HG02870 (cell line): Measurements from ENCODE around the gene CDCA8.

Experiments used
- ATAC-seq: cut with Tn5 transposase; IDR thresholded peaks from one replicate; pipeline ENCODE4 v1.9.1; 2021; ENCODE audit warnings: mild to moderate bottlenecking, moderate library complexity; ENCODE audit not compliant: unreplicated experiment

Gene CDCA8

DNA sequence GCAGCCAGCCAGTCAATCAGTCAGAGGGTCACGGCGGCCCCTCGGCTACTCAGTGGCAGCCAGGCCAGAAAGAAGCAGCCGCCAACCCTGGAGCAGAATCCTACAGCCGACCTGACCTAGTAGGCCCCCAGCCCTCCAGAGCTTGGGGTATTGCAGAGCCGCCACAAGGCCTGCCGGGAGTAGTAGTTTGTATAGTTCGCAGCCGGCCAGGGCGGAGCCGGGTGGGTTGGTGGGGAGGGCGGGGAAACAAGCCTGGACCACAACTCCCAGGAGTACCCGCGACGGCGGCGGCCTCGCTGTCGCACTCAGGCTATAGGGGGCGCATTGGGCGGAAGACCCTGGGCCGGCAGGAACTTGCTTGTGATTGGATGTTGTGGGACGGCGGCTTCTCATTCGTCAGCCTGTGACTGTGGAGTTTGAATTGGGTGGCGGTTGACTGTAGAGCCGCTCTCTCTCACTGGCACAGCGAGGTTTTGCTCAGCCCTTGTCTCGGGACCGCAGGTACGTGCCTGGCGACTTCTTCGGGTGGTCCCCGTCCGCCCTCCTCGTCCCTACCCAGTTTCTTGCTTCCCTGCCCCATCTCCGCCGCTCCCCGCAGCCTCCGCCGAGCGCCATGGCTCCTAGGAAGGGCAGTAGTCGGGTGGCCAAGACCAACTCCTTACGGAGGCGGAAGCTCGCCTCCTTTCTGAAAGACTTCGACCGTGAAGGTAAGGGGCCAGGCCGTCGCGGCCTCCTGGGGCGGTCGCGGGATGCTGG is at the start of gene CDCA8:
Gene CDCA8, plus strand, starts transcription at position 439 of the 756 bp plus-strand sequence. Its CDS starts 175 bp downstream, at position 614.
- peak; percentile 84 for ATAC-seq

DNA sequence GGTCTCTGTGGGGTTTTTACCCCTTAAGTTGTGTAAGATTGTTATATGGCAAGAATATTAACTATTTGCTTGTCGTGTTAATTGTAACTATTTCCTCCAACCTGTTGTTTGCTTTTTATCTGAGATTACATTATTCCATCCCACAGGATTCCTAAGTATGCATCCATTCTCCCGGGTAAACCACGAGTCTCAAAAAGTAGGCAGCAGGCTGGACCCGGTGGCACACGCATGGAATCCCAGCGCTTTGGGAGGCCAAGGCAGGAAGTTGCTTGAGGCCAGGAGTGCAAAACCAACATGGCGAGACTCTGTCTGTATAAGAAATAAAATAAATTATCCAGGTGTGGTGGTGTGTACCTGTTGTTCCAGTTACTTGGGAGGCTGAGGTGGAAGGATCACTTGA is 45.0 kb upstream of the CDCA8 start:
- no peak for ATAC-seq

DNA sequence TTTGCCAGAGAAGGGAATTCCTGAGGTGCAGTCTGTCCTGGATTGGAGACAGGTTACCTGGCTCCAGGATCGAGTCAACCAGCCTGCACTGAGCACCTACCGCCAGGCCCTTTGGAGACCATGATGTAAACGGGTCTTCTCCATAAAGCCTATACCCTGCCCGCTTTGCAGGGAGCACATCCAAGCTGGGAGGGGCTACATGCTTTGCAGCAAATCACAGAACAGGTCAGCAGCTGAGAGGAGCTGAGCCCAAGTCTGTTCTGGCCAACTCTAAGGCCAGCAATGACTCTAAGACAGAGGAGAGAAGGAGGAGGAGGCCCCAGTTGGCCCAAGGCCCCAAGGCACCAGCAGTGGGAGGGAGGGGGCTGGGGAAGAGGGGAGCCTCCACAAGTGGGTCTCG is 42.1 kb upstream of the CDCA8 start:
- ATAC-seq = no peak

DNA sequence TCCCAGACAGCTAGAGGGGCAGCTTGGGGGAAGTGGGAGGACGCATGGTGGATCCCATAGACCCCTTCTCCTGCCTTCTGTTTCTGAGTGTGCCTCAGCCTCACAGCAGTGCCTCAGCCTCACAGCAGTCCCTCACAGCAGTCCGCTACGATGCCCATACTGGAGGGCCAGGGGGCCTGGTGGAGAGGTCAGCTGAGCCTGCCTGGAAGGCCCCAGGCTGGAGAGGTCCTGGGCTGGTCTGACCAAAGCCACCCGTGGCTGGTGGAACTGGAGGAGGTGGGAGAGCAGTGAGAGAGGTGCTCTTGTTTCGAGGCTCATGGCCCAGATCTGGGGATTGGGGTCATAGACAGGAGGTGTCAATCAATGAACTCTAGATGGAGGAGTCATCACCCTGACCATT is 41.6 kb upstream of the CDCA8 start:
- no peak for ATAC-seq

DNA sequence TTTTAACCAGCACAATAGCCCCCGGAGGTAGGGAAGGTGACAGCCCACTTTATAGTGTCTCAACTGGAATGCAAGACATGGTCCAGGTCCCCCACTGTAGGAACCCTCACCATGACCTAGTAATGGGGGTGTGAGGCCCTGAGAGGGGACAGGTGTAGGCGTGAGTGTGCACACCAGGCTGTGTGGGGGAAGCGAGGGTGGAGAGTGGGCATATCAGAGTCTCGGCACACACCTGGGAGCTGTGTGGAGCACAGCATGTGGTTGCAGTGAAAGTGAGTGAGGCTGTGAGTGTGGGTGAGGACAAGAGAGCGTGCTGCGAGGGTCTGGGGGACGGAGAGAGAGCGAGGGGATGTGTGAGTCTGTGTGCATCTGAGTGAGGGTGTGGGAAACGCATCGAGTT is 40.5 kb upstream of the CDCA8 start:
- no peak for ATAC-seq

DNA sequence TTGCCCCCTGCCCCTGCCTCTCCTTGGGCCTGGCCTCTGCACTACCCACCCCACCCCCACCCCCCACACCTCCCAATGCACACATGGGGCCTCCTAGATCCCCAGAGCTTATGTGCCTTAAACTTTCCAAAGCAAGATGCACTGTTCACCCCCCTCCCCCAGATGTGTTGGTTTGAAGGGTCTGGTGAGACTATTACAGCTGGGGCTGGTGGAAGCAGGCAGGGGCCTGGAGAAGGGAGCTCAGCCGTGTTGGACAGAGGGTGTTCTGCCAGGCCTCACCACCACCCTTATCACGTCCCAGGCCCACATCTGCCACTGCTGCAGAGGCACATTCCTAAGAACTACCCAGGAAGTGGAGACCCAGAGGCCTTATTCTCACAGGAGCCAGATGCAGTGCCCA is 39.3 kb upstream of the CDCA8 start:
- ATAC-seq = no peak

DNA sequence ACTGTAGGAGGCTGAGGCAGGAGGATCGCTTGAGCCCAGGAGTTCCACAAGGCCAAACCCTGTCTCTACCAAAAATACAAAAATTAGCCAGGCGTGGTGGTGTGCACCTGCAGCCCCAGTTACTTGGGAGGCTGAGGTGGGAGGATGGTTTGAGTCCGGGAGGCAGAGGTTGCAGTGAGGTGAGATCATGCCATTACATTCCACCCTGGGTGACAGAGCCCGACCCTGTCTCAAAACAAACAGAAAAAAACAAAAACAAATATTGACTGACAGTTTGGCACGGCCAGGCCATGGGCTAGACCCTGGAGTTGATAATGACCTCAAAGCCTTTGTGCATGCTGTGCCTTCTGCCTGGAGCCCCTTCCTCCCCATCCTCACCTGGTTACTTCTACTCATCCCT is 38.4 kb upstream of the CDCA8 start:
- no peak for ATAC-seq

DNA sequence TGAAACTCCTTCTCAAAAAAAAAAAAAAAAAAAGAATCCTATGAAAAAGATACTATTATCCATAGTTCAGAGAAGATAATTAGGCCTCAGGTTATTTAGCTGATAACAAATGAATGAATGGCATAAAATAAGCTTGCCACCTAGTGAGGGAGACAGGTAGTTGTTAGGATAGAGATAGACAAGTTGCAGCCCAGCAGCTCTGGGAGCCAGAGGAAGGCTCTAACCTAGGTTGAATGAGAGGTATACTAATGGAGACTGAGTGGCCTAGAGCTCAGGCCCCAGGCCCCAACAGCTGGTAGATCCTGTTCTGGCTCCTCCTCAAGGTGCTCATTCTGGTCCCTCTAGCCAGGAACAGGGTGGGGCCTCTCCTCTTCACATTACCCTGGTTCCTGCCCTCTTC is 37.0 kb upstream of the CDCA8 start:
- no peak for ATAC-seq

DNA sequence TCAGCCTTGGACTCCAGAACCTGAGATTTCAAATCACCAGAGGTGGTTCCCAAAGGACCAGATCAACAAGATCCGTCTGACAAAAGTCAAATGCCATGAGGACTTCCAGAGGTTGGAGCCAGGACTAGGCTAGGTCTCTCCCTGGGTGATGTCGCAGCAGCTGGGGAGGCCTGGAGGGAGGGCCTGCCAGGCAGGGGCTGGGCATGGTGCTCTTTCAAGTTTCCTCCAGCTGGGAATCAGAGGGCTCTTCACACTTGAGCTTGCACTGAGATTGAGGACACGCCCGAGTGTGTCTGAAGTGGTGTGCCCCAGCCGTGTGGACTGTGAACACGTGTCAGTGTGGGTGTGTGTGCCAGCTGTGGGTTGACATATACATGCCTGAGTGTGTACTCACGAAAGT is 36.3 kb upstream of the CDCA8 start:
- no peak for ATAC-seq

DNA sequence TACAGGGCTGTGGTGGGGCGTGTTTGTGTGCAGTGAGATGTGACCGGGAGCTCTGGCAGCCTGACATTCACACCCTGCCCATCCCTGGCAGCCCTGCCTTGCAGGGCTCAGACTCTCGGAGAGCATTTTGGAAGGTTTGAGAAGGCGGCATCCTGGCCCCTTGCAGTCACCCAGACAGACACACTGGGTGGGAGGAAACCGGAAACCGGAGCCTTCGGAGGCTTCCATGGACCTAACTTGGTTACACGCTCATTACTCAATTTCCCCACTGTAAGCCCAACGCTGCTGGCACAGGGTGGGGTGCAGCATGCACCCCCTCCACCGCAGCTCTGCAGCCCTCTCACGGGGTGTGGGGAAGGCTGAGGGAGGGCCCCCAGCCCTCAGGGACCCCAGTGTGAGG is 35.4 kb upstream of the CDCA8 start:
- ATAC-seq = no peak

DNA sequence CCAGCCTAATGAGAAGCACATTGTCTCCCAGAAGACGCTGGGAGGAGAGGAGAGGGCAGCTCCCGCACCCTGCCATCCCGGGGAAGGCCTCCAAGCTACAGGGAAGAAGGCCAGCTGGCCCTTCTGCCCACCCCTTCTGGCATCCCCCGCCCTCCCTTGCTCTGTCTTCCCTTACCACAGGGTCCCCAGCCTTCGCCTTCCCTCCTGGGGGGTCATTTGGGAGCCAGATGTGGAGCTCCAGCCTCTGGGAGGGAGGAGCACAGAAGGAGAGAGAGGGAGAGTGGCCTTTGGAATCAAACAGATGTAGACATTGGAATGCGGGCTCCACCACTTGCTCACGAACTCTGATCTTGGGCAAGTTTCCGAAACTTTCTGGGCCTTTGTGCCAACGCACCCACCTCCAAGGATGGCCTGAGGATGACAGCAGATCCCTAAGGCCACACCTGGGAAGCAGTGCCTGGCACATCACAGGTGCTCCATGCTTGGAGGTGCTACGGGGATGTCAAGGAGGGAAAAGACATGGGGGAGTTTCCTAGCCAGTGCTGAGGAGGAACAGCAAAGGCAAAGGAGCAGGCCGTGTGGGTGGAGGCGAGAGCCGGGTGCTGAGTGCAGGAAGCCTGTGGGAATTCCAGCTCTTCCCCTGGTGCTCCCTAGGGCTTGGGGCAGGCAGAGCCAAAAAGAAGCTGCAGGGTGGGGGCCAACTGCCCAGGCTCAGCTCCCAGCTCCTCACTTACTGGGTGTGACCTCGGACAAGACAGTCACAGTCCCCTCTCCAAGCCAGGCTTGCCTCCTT is 34.5 kb upstream of the CDCA8 start:
- no peak for ATAC-seq

DNA sequence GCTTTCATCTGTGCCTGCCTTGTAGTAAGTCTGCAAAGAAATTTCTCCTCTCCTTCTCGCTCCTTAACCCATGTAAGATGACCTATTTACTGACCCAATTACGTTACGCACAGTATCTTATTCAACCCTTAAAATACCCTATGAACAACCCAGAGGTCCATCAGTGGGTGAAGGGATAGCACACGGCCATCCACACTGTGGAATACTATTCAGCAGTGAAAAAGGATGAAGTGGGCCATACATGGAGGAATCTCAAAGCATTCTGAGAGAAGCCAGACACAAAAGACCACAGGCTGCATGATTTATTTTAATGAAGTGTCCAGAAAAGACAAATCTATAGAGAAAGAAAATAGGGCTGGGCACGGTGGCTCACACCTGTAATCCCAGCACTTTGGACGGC is 33.8 kb upstream of the CDCA8 start:
- no peak for ATAC-seq

DNA sequence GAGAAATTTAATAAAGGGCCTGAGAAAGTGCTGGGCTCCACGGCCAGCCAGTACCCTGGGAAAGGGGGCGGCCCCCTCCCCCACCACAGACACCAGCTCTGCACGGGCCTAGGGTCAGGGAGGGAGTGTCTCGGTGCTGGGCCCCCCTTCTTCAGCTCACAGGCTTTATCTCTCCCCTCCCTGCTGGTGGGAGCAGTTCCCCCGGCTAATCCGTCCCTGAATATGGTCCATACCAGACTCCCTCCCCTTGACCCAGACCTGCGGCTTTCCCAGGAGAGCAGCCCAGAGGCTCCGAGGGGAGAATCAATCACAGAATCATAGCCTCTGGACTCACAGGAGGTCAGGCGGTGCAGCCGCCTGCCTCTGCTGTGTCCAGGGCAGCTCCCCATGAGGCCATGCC is 31.7 kb upstream of the CDCA8 start:
- ATAC-seq = no peak

DNA sequence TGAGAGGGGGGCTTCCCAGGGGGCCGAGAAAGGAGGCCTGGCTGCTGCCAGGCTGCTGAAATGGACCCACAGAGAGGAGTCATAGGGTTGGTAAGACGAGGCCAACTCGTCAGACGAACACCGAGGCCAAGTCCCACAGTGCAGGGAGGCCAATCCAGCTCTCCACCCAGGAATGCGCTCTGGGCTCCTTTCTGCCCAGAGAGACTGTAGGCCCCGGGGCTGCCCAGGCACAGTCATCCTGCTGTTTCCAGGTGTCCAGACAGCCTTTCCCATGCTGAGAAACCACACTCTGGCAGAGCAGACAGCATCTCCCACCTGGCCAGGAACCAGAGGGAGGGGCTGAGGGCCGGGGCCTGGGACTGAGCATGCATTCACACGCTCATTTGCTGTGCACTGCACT is 30.9 kb upstream of the CDCA8 start:
- ATAC-seq = no peak

DNA sequence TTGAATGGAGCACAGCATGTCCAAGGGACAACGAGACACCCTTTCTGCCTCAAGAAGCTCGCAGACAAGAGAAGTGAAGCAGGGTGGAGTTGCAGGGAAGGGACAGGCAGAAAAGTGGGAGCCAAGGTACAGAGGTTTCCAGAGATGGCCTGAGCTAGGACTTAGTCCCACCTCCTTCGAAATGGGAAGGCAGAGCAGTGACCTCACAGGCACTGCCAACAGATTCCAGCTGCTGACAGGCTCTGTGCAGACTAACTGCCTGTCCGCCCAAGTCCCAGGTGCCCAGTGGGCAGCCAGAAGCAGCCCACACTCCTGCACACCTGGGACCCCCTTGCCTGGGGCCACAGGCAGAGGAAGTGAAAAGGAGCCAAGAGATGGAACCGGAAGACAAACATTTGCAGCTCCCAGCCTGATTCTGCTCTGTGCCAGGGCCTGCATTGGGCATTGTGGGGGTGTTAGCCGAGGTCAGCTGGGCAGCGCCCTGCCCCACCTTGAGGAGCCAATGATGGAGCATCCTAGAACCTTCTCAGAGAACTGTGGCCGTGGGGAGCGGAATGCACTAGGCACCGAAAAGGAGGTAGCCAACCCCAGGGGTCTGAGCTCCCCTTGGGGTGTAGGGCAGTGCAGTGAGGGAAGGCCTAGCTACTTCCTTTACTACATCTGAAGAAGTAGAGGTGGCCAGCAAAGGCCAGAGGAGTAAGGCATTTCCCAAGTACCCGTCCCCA is 30.1 kb upstream of the CDCA8 start:
- ATAC-seq = no peak

DNA sequence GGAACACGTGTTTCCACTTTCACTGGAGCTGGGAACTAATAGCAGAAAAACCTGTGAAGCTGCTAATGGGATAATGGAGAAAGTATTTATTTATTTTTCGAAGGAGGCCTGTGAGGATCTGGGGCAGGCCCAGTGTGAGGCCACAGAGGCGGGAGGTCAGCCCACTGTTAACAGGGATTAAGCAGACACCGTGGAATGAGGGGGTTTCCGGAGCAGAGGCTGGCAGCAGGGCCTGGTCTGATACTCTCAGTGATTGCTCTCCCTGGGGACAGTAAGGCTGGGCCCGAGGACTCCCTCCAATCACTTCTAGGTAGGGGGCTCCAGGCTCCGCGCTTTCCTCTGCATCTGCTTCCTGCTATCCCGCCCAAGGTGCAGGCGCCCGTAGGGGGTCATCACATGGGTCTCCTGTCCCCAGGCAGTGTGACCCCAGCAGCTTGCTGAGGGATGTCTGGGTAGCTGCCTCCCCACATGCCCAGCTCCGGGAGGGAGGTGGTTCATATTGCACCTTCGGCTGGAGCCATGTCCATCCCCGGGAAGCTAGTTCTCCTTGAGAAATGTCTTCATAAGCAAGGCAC is 28.8 kb upstream of the CDCA8 start:
- ATAC-seq = no peak

DNA sequence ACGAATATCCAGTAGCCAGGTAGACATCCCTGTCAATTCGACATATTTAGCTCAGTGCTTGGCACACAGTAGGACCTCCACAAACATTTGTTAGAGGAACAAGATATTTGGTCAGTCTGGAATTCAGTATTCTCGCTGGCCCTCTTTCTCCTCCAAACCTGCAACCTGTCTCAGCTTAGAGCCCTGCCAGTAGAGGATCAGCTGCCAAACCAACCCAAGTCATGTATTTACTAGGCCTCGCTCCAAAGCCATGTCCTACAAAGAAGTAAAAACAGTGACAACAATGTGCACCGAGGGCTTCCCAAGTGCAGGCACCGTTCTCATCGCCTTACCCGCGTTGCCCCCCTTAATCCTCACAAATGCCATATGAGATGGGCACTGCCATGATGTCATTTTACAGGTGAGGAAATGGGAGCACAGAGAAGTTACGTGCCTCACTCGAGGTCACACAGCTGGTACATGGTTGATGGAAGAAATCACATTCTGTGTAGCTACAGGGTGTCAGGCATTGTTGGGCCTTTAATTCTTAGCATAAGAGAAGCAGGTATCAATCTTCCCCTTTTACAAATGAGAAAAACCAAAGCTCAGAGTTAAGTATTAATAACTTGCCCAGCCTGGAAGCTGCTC is 26.0 kb upstream of the CDCA8 start:
- ATAC-seq = no peak

DNA sequence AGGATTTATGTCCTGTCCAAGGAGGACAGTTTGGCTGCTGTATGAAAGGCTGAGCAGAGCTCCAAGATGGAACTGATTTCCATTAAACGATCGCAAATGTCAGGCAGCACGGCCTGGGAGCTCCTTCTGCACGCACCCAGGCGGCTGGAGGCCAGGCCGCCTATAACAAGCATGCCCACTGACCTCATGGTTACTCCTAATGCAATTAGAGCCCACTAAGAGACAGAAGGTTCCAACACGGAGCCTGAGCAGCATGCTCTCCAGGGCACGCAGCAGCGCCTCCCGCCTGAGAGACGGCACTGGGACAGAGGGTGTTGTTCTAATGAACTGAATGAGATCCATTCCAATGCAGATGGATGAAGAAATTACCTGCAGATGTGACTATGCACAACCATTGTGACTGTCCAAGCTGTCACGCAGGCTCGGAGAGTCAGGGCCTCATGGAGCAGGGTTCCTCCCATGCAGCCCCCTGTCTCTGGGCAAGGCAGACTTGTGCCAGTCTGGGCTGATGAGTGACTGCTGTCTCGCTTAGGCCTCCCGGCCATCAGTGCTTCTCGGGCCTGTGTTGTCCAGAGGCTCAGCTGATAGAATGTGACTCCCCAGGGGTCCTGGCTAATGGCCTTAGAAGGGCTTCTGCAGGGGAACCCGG is 25.2 kb upstream of the CDCA8 start:
- ATAC-seq = no peak

DNA sequence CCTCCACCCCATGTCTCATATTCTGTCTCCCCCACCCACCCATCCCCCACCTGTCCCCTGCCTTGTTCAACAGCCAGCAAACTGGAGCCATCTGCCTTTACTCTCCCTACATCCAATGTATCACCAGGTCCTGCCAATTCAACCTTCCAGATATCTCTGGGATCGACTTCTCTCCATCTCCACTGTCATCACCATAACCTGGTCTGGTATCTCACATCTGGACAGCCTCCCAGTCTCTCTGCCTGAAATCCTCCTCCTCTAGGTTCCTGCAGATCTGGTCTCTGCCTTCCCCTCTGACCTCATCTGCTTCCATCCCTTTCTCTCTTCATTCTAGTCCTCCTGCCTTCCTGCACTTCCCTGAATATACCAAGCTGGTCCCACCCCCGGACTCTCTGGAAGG is 22.2 kb upstream of the CDCA8 start:
- ATAC-seq = no peak

DNA sequence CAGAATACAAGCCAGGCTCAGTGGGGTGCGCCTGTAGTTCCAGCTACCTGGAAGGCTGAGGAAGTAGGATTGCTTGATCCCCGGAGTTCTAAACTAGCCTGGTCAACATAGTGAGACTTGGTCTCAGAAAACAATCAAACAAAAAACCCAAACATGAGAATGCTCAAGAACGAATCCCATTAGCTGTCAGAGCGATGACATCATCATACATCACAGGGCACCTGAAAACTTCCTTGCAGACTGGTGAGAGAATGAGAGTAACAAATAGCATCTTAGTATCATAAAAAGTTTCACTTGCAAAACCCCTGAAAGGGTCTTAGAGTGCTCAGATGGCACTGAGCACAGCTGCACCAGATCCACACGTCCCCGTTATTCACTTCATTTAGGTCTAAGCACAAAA is 21.1 kb upstream of the CDCA8 start:
- no peak for ATAC-seq
